PC-3 (cell line): ENCODE measurements around the gene CHRND. TPM values are rescaled to one million over a fixed set of nuclear protein-coding genes. Genes with fewer than 3 reads are reported as not detected.

ENCODE experiments used
- ATAC-seq: fragments of 200-7000 bp; cut with Tn5 transposase; 2 replicates; pipeline ENCODE4 v1.9.1; 2020; ENCODE audit warnings: mild to moderate bottlenecking, moderate library complexity
- BruUV-seq: library from RNA; stranded (reverse); fragments of 400-500 nt; replicated peaks from 2 replicates; lab custom pipeline; 2021; lab: Mats Ljungman, UMichigan
- CTCF ChIA-PET: fragments of 300-600 bp; sonication (Branson Sonifier 250); formaldehyde crosslinking; loops from one replicate; lab custom pipeline; 2022; ENCODE audit warnings: antibody characterized with exemption; lab: Charles Lee
- POLR2A ChIA-PET: fragments of 300-600 bp; sonication (Branson Sonifier 250); formaldehyde crosslinking; loops from one replicate; lab custom pipeline; 2022; ENCODE audit warnings: antibody characterized with exemption; ENCODE audit not compliant: unreplicated experiment; lab: Charles Lee
- DNase-seq: peaks from one replicate; pipeline ENCODE4 v3.0.0-alpha.2; 2015
- H2AFZ ChIP-seq: fragments of 300-600 bp; sonication (generic); 2 replicates; pipeline ENCODE4 v1.6.0; 2016; ENCODE audit warnings: antibody characterized with exemption, low read length
- H3F3A ChIP-seq: fragments of 300-600 bp; sonication (generic); one replicate; pipeline ENCODE4 v1.6.0; 2017; ENCODE audit warnings: antibody characterized with exemption, low read length, control low read depth, mild to moderate bottlenecking; ENCODE audit not compliant: unreplicated experiment
- H3K27ac ChIP-seq: fragments of 300-600 bp; sonication (generic); 2 replicates; pipeline ENCODE4 v1.5.1; 2016; ENCODE audit warnings: mild to moderate bottlenecking, low read length
- H3K27me3 ChIP-seq: fragments of 300-600 bp; sonication (generic); 2 replicates; pipeline ENCODE4 v1.6.1; 2016; ENCODE audit warnings: low read length, mixed read lengths
- H3K36me3 ChIP-seq: fragments of 300-600 bp; sonication (generic); 2 replicates; pipeline ENCODE4 v1.6.1; 2016; ENCODE audit warnings: low read depth, mixed run types, low read length, mixed read lengths
- H3K4me1 ChIP-seq: fragments of 300-600 bp; sonication (generic); 2 replicates; pipeline ENCODE4 v1.5.1; 2016; ENCODE audit warnings: low read length; ENCODE audit not compliant: insufficient read depth
- H3K4me2 ChIP-seq: fragments of 300-600 bp; sonication (generic); 2 replicates; pipeline ENCODE4 v1.6.0; 2016; ENCODE audit warnings: low read length
- H3K4me3 ChIP-seq: fragments of 300-600 bp; sonication (generic); 2 replicates; pipeline ENCODE4 v1.5.1; 2016; ENCODE audit warnings: mild to moderate bottlenecking, low read length, mixed read lengths
- H3K79me2 ChIP-seq: fragments of 300-600 bp; sonication (generic); 2 replicates; pipeline ENCODE4 v1.6.1; 2017; ENCODE audit warnings: low read length, mixed read lengths
- H3K9ac ChIP-seq: fragments of 300-600 bp; sonication (generic); 2 replicates; pipeline ENCODE4 v1.6.0; 2016; ENCODE audit warnings: mild to moderate bottlenecking, low read length
- H3K9me2 ChIP-seq: fragments of 300-600 bp; sonication (generic); replicated peaks from 2 replicates; pipeline ENCODE4 v1.6.1; 2016; ENCODE audit warnings: mixed run types, low read length, mixed read lengths
- H3K9me3 ChIP-seq: fragments of 300-600 bp; sonication (generic); 2 replicates; pipeline ENCODE4 v1.6.1; 2016; ENCODE audit warnings: low read length, mixed read lengths
- H4K20me1 ChIP-seq: fragments of 300-600 bp; sonication (generic); 2 replicates; pipeline ENCODE4 v1.6.1; 2016; ENCODE audit warnings: low read length, mixed read lengths
- CTCF ChIP-seq: fragments of 300-600 bp; sonication (generic); conservative IDR thresholded peaks from 2 replicates; pipeline ENCODE4 v1.5.1; 2017; ENCODE audit warnings: antibody characterized with exemption, low read depth, mild to moderate bottlenecking, low read length
- EZH2 ChIP-seq: fragments of 300-600 bp; sonication (generic); IDR thresholded peaks from one replicate; pipeline ENCODE4 v1.6.1; 2017; ENCODE audit warnings: antibody characterized with exemption, mild to moderate bottlenecking, low read length; ENCODE audit not compliant: unreplicated experiment
- EZH2phosphoT487 ChIP-seq: fragments of 300-600 bp; sonication (generic); IDR thresholded peaks from 2 replicates; pipeline ENCODE4 v1.6.1; 2018; ENCODE audit warnings: mild to moderate bottlenecking, antibody characterized with exemption, low read length, borderline replicate concordance
- intact Hi-C: fragments of 100-400 bp; cut with micrococcal nuclease; formaldehyde crosslinking; loops from 2 replicates; pipeline ENCODE4 v1.9.0; 2023
- total RNA-seq: library from RNA; depleted of rRNA; stranded (reverse); fragments of >200 nt; gene quantifications from 2 replicates; pipeline ENCODE4 v1.2.3, GENCODE V29; 2014

CHRND gene
- total RNA-seq, 1 experiment from 2014 or later = not detected

GRCh38 chr2:232493701-232494474 is 32.1 kb upstream of the CHRND start:
- CTCF ChIA-PET = no interaction called here
- ATAC-seq (no peak), DNase-seq (no peak)
- H3K27ac ChIP-seq = no peak overlapping the region
- no peaks in the 10 kb centered on the region for H3K9me3 ChIP-seq
- no peaks in the 10 kb centered on the region for H4K20me1 ChIP-seq
- no peaks in the 10 kb centered on the region for H3K27me3 ChIP-seq
- no peak overlapping the region for H3K4me2 ChIP-seq
- no peaks in the 10 kb centered on the region for H3F3A ChIP-seq
- intact Hi-C loops = no loop called here
- H3K9me2 ChIP-seq = no peaks in the 10 kb centered on the region
- TF ChIP-seq CTCF = no peak
- no peak for TF ChIP-seq EZH2phosphoT487
- no peak for TF ChIP-seq EZH2
- no TSS peak for BruUV-seq
- H3K4me1 ChIP-seq = no peaks in the 10 kb centered on the region
- POLR2A ChIA-PET = no interaction called here
- H3K4me3 ChIP-seq = no peak overlapping the region
- no peaks in the 10 kb centered on the region for H3K79me2 ChIP-seq
- no peak overlapping the region for H3K9ac ChIP-seq
- H2AFZ ChIP-seq = no peak overlapping the region
- H3K36me3 ChIP-seq = no peaks in the 10 kb centered on the region

- H3K4me1 ChIP-seq = no peaks in the 10 kb centered on the region
- H3F3A ChIP-seq = no peaks in the 10 kb centered on the region
- ATAC-seq = no peak
- no peaks in the 10 kb centered on the region for H3K79me2 ChIP-seq
- intact Hi-C loops = no loop called here
- no peak for TF ChIP-seq CTCF
- TF ChIP-seq EZH2phosphoT487 = no peak
- H3K27me3 ChIP-seq = no peaks in the 10 kb centered on the region
- H3K9me2 ChIP-seq = no peaks in the 10 kb centered on the region
- H2AFZ ChIP-seq = no peak overlapping the region
- no TSS peak for BruUV-seq
- no peak overlapping the region for H3K9ac ChIP-seq
- ChIA-PET POLR2A (no interaction called here), CTCF (no interaction called here)
- H3K4me3 ChIP-seq = no peak overlapping the region
- H3K27ac ChIP-seq = no peak overlapping the region
- H3K36me3 ChIP-seq = no peaks in the 10 kb centered on the region
- DNase-seq = no peak
- no peaks in the 10 kb centered on the region for H3K9me3 ChIP-seq
- no peak overlapping the region for H3K4me2 ChIP-seq
- H4K20me1 ChIP-seq = no peaks in the 10 kb centered on the region
These were observed 31.4 kb upstream of the CHRND start for GRCh38 chr2:232494542-232494941.

- Histone ChIP-seq H3F3A (no peaks in the 10 kb centered on the region), H3K27me3 (no peaks in the 10 kb centered on the region), H3K9ac (no peak overlapping the region), H3K27ac (no peak overlapping the region), H3K79me2 (no peaks in the 10 kb centered on the region), H4K20me1 (no peaks in the 10 kb centered on the region), H3K9me2 (no peaks in the 10 kb centered on the region), H2AFZ (no peak overlapping the region), H3K4me3 (no peak overlapping the region), H3K9me3 (no peaks in the 10 kb centered on the region), H3K4me2 (no peak overlapping the region), H3K36me3 (no peaks in the 10 kb centered on the region), H3K4me1 (no peaks in the 10 kb centered on the region)
- no peak for ATAC-seq
- intact Hi-C loops = no loop called here
- no TSS peak for BruUV-seq
- TF ChIP-seq EZH2phosphoT487 (no peak), CTCF (no peak), EZH2 (no peak)
- POLR2A ChIA-PET = no interaction called here
- CTCF ChIA-PET = no interaction called here
- DNase-seq = no peak
These were observed 30.7 kb upstream of the CHRND start for GRCh38 chr2:232495292-232495691.
